ENCODE results near the gene PTPN12. TPM values are rescaled to one million over a fixed set of nuclear protein-coding genes. Genes with fewer than 3 reads are reported as not detected.

Gene PTPN12
- total and polyA plus RNA-seq, 2 donors (not counting 1 experiment from before 2014, with no cell fraction given): 18.0 to 78.8 TPM

GRCh38 chr7:77579797-77580196, 42.7 kb downstream of the PTPN12 start:
- intact Hi-C loops (cut with micrococcal nuclease): loop anchor here (10.0 kb wide), 1 partner anchor 115 kb away; no protein-coding TSS in a partner anchor
- Histone ChIP-seq H3K4me3 (ENCODE audit: control extremely low read depth in 1 of 5, extremely low read depth in 1 of 5, insufficient read depth in 1 of 5, low read depth in 2 of 5, low read length in 4 of 5) (no peak overlapping the region), H3K27ac (ENCODE audit: low read length in 2 of 2) (no peak overlapping the region), H3K27me3 (replicated peaks in 1 of 4; ENCODE audit: control extremely low read depth in 1 of 4, control insufficient read depth in 3 of 4, insufficient read depth in 4 of 4, low read length in 3 of 4) (no peaks in the 10 kb centered on the region), H3K4me2 (replicated peaks; ENCODE audit: low read depth, low read length, poor library complexity, severe bottlenecking) (no peak overlapping the region), H3K4me1 (ENCODE audit: control insufficient read depth in 2 of 2, insufficient read depth in 2 of 2, low read length in 2 of 2) (no peaks in the 10 kb centered on the region), H4K20me1 (ENCODE audit: control insufficient read depth, insufficient read depth, low read length, poor library complexity, severe bottlenecking) (no peaks in the 10 kb centered on the region), H3K9me3 (ENCODE audit: control extremely low read depth in 1 of 3, control insufficient read depth in 2 of 3, insufficient read depth in 1 of 3, low read length in 2 of 3) (no peaks in the 10 kb centered on the region), H3K36me3 (replicated peaks in 1 of 2; ENCODE audit: control extremely low read depth in 1 of 2, control insufficient read depth in 1 of 2, extremely low read depth in 1 of 2, insufficient read depth in 2 of 2, low read length in 1 of 2) (peaks cover 2% of the 10 kb centered on the region in 2 experiments), H3K79me2 (ENCODE audit: control insufficient read depth, insufficient read depth, low read length) (no peaks in the 10 kb centered on the region), H3K9ac (ENCODE audit: low read length) (no peak overlapping the region), H2AFZ (ENCODE audit: insufficient read depth, low read depth, low read length, poor library complexity, severe bottlenecking) (no peak overlapping the region)
- ATAC-seq (ENCODE audit: low read depth) (no peak), DNase-seq (no peak)
- no peak for TF ChIP-seq EZH2 (IDR thresholded peaks at IDR 0.05; ENCODE audit: borderline replicate concordance, insufficient read depth, low read depth, low read length, poor library complexity, severe bottlenecking)
- TF ChIP-seq CTCF (IDR thresholded peaks at IDR 0.05): no peak
- H3K4me1 Mint-ChIP-seq: no peaks in the 10 kb centered on the region
- no peak overlapping the region for H3K27ac Mint-ChIP-seq
- ChIA-PET POLR2A (no interaction called here), CTCF (no interaction called here)
- H3K4me3 Mint-ChIP-seq: no peak overlapping the region
- H3K9me3 Mint-ChIP-seq (ENCODE audit: insufficient read depth): no peaks in the 10 kb centered on the region
- H3K27me3 Mint-ChIP-seq: no peaks in the 10 kb centered on the region

- no peak overlapping the region for H2AFZ ChIP-seq (ENCODE audit: insufficient read depth, low read depth, low read length, poor library complexity, severe bottlenecking)
- no peaks in the 10 kb centered on the region for H4K20me1 ChIP-seq (ENCODE audit: control insufficient read depth, insufficient read depth, low read length, poor library complexity, severe bottlenecking)
Measured at GRCh38 chr7:77580762-77581350, 43.8 kb downstream of the PTPN12 start.

More at GRCh38 chr7:77580762-77581350, 43.8 kb downstream of the PTPN12 start:
- Histone ChIP-seq H3K27me3 (replicated peaks in 1 of 4; ENCODE audit: control extremely low read depth in 1 of 4, control insufficient read depth in 3 of 4, insufficient read depth in 4 of 4, low read length in 3 of 4) (no peaks in the 10 kb centered on the region), H3K4me1 (ENCODE audit: control insufficient read depth in 2 of 2, insufficient read depth in 2 of 2, low read length in 2 of 2) (no peaks in the 10 kb centered on the region), H3K9me3 (ENCODE audit: control extremely low read depth in 1 of 3, control insufficient read depth in 2 of 3, insufficient read depth in 1 of 3, low read length in 2 of 3) (no peaks in the 10 kb centered on the region), H3K27ac (ENCODE audit: low read length in 2 of 2) (no peak overlapping the region), H3K9ac (ENCODE audit: low read length) (no peak overlapping the region), H3K79me2 (ENCODE audit: control insufficient read depth, insufficient read depth, low read length) (no peaks in the 10 kb centered on the region), H3K36me3 (replicated peaks in 1 of 2; ENCODE audit: control extremely low read depth in 1 of 2, control insufficient read depth in 1 of 2, extremely low read depth in 1 of 2, insufficient read depth in 2 of 2, low read length in 1 of 2) (peaks cover 2% of the 10 kb centered on the region in 2 experiments), H3K4me3 (ENCODE audit: control extremely low read depth in 1 of 5, extremely low read depth in 1 of 5, insufficient read depth in 1 of 5, low read depth in 2 of 5, low read length in 4 of 5) (no peak overlapping the region), H3K4me2 (replicated peaks; ENCODE audit: low read depth, low read length, poor library complexity, severe bottlenecking) (no peak overlapping the region)
- ATAC-seq (ENCODE audit: low read depth) (no peak), DNase-seq (no peak)
- no peak overlapping the region for H3K4me3 Mint-ChIP-seq
- CTCF ChIA-PET: no interaction called here
- WGBS (ENCODE audit: insufficient coverage): 100% methylated on average over 1 of the region's 4 CpGs
- POLR2A ChIA-PET: no interaction called here
- H3K4me1 Mint-ChIP-seq: no peaks in the 10 kb centered on the region
- TF ChIP-seq CTCF (IDR thresholded peaks at IDR 0.05) (no peak), EZH2 (IDR thresholded peaks at IDR 0.05; ENCODE audit: borderline replicate concordance, insufficient read depth, low read depth, low read length, poor library complexity, severe bottlenecking) (no peak)
- intact Hi-C loops (cut with micrococcal nuclease): no loop called here
- H3K9me3 Mint-ChIP-seq (ENCODE audit: insufficient read depth): no peaks in the 10 kb centered on the region
- H3K27ac Mint-ChIP-seq: no peak overlapping the region
- H3K27me3 Mint-ChIP-seq: no peaks in the 10 kb centered on the region

Measured in B cell (primary cell).